Measurements from ENCODE around the gene ADCYAP1R1.

GRCh38 chr7:31099451-31100444, 47.6 kb downstream of the ADCYAP1R1 start:
- TF ChIP-seq EZH2phosphoT487 (IDR thresholded peaks at IDR 0.05; ENCODE audit: low read depth), result no peak
- TF ChIP-seq CTCF (IDR thresholded peaks at IDR 0.05; ENCODE audit: low read depth, low read length), result no peak

Measured in OCI-LY3 (cell line).